ENCODE measurements around the gene LIPI. TPM values are rescaled to one million over a fixed set of nuclear protein-coding genes. Genes with fewer than 3 reads are reported as not detected.

Gene LIPI
- total and polyA plus RNA-seq, 10 of the 15 experiments (the other 5 are each of a cell fraction or from before 2014, with no cell fraction given), result 0.05 to 0.32 (median 0.10) TPM; not detected in 5

GRCh38 chr21:14071902-14072734, 138.6 kb downstream of the LIPI start (continued):
- TF ChIP-seq, protein P1, sequence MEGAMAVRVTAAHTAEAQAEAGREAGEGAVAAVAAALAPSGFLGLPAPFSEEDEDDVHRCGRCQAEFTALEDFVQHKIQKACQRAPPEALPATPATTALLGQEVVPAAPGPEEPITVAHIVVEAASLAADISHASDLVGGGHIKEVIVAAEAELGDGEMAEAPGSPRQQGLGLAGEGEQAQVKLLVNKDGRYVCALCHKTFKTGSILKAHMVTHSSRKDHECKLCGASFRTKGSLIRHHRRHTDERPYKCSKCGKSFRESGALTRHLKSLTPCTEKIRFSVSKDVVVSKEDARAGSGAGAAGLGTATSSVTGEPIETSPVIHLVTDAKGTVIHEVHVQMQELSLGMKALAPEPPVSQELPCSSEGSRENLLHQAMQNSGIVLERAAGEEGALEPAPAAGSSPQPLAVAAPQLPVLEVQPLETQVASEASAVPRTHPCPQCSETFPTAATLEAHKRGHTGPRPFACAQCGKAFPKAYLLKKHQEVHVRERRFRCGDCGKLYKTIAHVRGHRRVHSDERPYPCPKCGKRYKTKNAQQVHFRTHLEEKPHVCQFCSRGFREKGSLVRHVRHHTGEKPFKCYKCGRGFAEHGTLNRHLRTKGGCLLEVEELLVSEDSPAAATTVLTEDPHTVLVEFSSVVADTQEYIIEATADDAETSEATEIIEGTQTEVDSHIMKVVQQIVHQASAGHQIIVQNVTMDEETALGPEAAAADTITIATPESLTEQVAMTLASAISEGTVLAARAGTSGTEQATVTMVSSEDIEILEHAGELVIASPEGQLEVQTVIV (IDR thresholded peaks at IDR 0.05; ENCODE audit: borderline replicate concordance, partially characterized antibody), result no peak
- TF ChIP-seq ETV6 (conservative IDR thresholded peaks at IDR 0.05 in 1 of 2, IDR thresholded peaks at IDR 0.05 in 1 of 2; ENCODE audit: borderline replicate concordance in 1 of 2, low read depth in 1 of 2) (no peak), CHD4 (IDR thresholded peaks at IDR 0.05) (no peak)

- DNase-seq (ENCODE audit: low read depth, low spot score) (no peak), ATAC-seq (no peak), FAIRE-seq (no peak)
- Histone ChIP-seq H3K9me3 (replicated peaks; ENCODE audit: control insufficient read depth, insufficient read depth, low read length) (peaks cover 5% of the 10 kb centered on the region; the same call in 1 of the 3 replicates), H3K4me3 (no peak overlapping the region), H3K36me3 (ENCODE audit: control insufficient read depth in 2 of 2, insufficient read depth in 2 of 2, low read length in 1 of 2) (peaks cover 0 to 4% of the 10 kb centered on the region in 2 experiments; a peak in 3 of 4 replicates), H2AFZ (ENCODE audit: control insufficient read depth, low read depth, low read length) (no peak overlapping the region), H3K9ac (ENCODE audit: control insufficient read depth, insufficient read depth, low read length) (no peak overlapping the region), H4K20me1 (ENCODE audit: control insufficient read depth, insufficient read depth) (no peaks in the 10 kb centered on the region), H3K4me2 (ENCODE audit: control insufficient read depth, insufficient read depth) (no peak overlapping the region), H3K4me1 (ENCODE audit: control insufficient read depth, insufficient read depth, low read length) (no peaks in the 10 kb centered on the region), H3K27ac (ENCODE audit: control insufficient read depth, insufficient read depth) (no peak overlapping the region), H3K79me2 (ENCODE audit: control insufficient read depth, insufficient read depth, low read length) (no peaks in the 10 kb centered on the region), H3K27me3 (replicated peaks in 1 of 2; ENCODE audit: control insufficient read depth in 2 of 2, insufficient read depth in 2 of 2, low read length in 1 of 2) (no peaks in the 10 kb centered on the region)
- ChIA-PET CTCF (no interaction called here), RAD21 (ENCODE audit: unreplicated experiment) (no interaction called here), SMC1A (ENCODE audit: uncharacterized antibody, unreplicated experiment) (interaction anchor here (0.7 kb wide), 1 partner anchor 57 kb away, joined by 3 read pairs; no protein-coding TSS in a partner anchor), POLR2A (no interaction called here)
- in situ Hi-C loops (cut with MboI) (no loop called here), intact Hi-C loops (cut with micrococcal nuclease; ENCODE audit: unreplicated experiment) (no loop called here)
- BruUV-seq (replicated peaks), result no TSS peak
- WGBS (ENCODE audit: insufficient coverage, insufficient replicate concordance, low lambda C conversion rate, missing lambda C conversion rate), result 99% methylated on average over 16 of the region's 16 CpGs
- TF ChIP-seq PML (IDR thresholded peaks at IDR 0.05; ENCODE audit: low read length) (no peak), JUNB (IDR thresholded peaks at IDR 0.05) (no peak), PKNOX1 (IDR thresholded peaks at IDR 0.05) (no peak), SP1 (IDR thresholded peaks at IDR 0.05; ENCODE audit: low read depth, low read length) (no peak), CTCF (IDR thresholded peaks at IDR 0.05 in 2 of 3, conservative IDR thresholded peaks at IDR 0.05 in 1 of 3; ENCODE audit: control insufficient read depth in 2 of 3, extremely low read depth in 1 of 3, insufficient read depth in 1 of 3, low read depth in 3 of 3, low read length in 3 of 3) (no peak), RBBP5 (conservative IDR thresholded peaks at IDR 0.05) (no peak), NR2C2 (IDR thresholded peaks at IDR 0.05; ENCODE audit: borderline replicate concordance, control insufficient read depth, insufficient read length, low read depth) (no peak)
- TF ChIP-seq, protein P2, sequence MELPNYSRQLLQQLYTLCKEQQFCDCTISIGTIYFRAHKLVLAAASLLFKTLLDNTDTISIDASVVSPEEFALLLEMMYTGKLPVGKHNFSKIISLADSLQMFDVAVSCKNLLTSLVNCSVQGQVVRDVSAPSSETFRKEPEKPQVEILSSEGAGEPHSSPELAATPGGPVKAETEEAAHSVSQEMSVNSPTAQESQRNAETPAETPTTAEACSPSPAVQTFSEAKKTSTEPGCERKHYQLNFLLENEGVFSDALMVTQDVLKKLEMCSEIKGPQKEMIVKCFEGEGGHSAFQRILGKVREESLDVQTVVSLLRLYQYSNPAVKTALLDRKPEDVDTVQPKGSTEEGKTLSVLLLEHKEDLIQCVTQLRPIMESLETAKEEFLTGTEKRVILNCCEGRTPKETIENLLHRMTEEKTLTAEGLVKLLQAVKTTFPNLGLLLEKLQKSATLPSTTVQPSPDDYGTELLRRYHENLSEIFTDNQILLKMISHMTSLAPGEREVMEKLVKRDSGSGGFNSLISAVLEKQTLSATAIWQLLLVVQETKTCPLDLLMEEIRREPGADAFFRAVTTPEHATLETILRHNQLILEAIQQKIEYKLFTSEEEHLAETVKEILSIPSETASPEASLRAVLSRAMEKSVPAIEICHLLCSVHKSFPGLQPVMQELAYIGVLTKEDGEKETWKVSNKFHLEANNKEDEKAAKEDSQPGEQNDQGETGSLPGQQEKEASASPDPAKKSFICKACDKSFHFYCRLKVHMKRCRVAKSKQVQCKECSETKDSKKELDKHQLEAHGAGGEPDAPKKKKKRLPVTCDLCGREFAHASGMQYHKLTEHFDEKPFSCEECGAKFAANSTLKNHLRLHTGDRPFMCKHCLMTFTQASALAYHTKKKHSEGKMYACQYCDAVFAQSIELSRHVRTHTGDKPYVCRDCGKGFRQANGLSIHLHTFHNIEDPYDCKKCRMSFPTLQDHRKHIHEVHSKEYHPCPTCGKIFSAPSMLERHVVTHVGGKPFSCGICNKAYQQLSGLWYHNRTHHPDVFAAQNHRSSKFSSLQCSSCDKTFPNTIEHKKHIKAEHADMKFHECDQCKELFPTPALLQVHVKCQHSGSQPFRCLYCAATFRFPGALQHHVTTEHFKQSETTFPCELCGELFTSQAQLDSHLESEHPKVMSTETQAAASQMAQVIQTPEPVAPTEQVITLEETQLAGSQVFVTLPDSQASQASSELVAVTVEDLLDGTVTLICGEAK (IDR thresholded peaks at IDR 0.05; ENCODE audit: borderline replicate concordance), result no peak
These were observed 139.8 kb downstream of the LIPI start for GRCh38 chr21:14070968-14071367.
